ENCODE data around the gene CNOT10. TPM values are rescaled to one million over a fixed set of nuclear protein-coding genes. Genes with fewer than 3 reads are reported as not detected.
"Not testable (repeated sequence)": the region's sequence is repeated elsewhere in the genome, so short reads cannot be mapped to it uniquely, and the experiment has no call there.

The CNOT10 gene
- total RNA-seq, 4 donors from 2014 or later, result 15.1 to 50.0 (median 31.8) TPM

DNA sequence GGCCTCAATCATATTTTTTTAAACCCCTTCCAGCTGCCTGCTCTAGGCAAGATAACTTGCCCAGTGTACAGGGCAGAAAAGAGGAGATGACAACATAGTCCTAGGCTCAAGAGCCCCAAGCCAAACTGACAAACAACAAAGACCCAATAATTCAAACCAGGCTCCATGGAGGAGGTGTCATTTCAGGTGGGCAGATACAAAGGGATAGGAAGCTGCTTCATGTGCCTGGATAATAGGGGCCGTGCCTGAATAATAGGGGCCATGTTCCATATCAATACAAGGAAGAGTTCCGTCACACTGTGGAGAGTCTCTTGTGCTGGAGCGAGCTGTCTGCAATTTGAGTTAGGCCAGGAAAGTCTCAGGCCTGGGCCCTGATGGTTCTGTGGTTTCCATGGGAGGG lies 97.4 kb downstream of the CNOT10 start:
- Histone ChIP-seq H3K4me1 (no peaks in the 10 kb centered on the region), H3K27me3 (no peaks in the 10 kb centered on the region), H3K9me3 (no peaks in the 10 kb centered on the region), H3K36me3 (no peaks in the 10 kb centered on the region), H3K27ac (no peak overlapping the region), H3K4me3 (no peak overlapping the region)
- TF ChIP-seq POLR2A (IDR thresholded peaks at IDR 0.05), result no peak
- TF ChIP-seq, protein P1, sequence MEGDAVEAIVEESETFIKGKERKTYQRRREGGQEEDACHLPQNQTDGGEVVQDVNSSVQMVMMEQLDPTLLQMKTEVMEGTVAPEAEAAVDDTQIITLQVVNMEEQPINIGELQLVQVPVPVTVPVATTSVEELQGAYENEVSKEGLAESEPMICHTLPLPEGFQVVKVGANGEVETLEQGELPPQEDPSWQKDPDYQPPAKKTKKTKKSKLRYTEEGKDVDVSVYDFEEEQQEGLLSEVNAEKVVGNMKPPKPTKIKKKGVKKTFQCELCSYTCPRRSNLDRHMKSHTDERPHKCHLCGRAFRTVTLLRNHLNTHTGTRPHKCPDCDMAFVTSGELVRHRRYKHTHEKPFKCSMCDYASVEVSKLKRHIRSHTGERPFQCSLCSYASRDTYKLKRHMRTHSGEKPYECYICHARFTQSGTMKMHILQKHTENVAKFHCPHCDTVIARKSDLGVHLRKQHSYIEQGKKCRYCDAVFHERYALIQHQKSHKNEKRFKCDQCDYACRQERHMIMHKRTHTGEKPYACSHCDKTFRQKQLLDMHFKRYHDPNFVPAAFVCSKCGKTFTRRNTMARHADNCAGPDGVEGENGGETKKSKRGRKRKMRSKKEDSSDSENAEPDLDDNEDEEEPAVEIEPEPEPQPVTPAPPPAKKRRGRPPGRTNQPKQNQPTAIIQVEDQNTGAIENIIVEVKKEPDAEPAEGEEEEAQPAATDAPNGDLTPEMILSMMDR (IDR thresholded peaks at IDR 0.05), result no peak
- no peak for DNase-seq
- intact Hi-C loops (cut with DNase I; ENCODE audit: low total_unique reads), result no loop called here

DNA sequence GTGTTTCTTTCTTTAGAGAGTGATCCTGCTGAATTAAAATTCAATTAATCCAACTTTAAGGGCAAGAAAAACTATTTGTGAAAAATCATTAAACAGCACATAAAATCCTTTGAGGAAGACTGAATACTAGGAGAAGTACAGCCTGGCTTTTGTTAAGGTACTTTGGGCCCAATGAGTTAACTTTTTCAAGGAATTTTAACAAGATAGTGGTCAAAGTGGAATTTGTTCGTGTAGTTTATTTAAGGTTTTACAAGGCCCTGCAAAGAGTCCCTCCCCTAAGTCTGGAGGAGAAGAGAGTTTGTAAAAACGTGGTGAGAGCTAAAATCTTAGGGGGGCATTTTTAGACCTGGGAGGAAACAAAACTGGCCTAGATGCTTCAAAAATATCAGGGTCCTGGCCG lies 106.8 kb downstream of the CNOT10 start:
- H3K36me3 ChIP-seq, result no peaks in the 10 kb centered on the region
- no peak overlapping the region for H3K27ac ChIP-seq
- H3K9me3 ChIP-seq, result no peaks in the 10 kb centered on the region
- no peak for DNase-seq
- H3K4me3 ChIP-seq, result no peak overlapping the region
- no peak for TF ChIP-seq POLR2A (IDR thresholded peaks at IDR 0.05)
- TF ChIP-seq, protein P1 (IDR thresholded peaks at IDR 0.05), result no peak
- no peaks in the 10 kb centered on the region for H3K4me1 ChIP-seq
- intact Hi-C loops (cut with DNase I; ENCODE audit: low total_unique reads), result no loop called here
- no peaks in the 10 kb centered on the region for H3K27me3 ChIP-seq

DNA sequence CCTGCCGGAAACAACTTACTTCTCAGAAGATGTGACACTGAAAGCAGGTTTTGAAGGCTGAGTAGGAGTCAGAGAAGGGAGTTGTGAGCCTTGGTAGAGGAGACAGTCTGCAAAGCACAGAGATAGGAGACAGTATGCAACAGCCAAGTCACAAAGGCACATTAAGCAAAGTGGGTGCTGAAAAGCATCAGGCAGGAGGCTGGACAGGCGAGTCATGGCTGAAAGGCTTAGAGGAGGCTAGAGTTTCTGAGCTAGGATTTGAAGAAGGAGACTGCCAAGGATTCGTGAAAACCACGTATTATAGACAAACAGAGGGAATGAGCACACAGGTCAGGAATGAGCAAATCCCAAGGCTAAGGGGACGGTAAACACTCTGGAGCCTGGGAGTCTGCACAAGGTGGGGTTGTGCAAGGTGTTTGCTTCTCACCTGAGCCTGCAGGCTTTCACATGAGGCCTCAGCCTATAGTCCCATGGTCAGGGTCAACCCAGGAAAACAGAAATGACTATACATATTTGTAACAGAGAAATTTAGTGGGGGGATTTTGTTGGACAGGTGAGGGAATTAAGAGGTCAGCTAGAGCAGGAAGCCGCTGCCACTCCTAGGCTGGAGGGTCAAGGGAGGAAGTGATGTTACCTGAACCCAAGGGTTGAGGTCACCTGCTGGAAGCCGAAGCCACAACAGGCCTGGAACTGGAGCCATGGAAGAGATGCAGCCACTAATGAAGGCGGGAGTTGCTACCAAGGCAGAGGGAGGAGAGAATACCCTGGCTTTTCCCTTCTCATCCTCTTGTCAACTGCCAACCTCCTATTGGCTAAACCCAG lies 109.7 kb downstream of the CNOT10 start:
- H3K27me3 ChIP-seq, result no peaks in the 10 kb centered on the region

DNA sequence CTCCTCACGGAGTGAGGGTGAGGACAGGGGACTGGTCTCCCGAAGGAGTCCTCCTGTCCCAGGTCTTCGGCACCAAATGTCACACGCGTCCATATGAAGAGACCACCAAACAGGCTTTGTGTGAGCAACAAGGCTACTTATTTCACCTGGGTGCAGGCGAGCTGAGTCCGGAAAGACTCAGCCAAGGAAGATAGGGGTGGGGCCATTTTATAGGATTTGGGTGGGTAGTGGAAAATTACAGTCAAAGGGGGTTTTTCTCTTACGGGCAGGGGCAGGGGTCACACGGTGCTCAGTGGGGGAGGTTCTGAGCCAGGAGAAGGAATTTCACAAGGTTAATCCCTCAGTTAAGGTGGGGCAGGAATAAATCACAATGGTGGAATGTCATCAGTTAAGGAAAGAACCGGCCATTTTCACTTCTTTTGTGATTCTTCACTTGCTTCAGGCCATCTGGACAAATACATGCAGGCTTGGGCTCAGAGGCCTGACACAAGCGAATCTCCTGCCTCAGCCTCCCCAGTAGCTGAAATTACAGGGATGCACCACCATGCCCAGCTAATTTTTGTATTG lies 111.5 kb downstream of the CNOT10 start:
- H3K4me3 ChIP-seq; intact Hi-C loops (cut with DNase I; ENCODE audit: low total_unique reads); H3K4me1 ChIP-seq; H3K36me3 ChIP-seq; DNase-seq; H3K27me3 ChIP-seq; H3K27ac ChIP-seq; H3K9me3 ChIP-seq: not testable (repeated sequence)

More for the DNA sequence above, 109.7 kb downstream of the CNOT10 start:
- TF ChIP-seq, protein P1 (IDR thresholded peaks at IDR 0.05), result no peak
- no peak for TF ChIP-seq POLR2A (IDR thresholded peaks at IDR 0.05)
- Histone ChIP-seq H3K4me3 (no peak overlapping the region), H3K27ac (no peak overlapping the region), H3K36me3 (no peaks in the 10 kb centered on the region), H3K4me1 (no peaks in the 10 kb centered on the region), H3K9me3 (no peaks in the 10 kb centered on the region)
- intact Hi-C loops (cut with DNase I; ENCODE audit: low total_unique reads), result no loop called here
- DNase-seq, result no peak

DNA sequence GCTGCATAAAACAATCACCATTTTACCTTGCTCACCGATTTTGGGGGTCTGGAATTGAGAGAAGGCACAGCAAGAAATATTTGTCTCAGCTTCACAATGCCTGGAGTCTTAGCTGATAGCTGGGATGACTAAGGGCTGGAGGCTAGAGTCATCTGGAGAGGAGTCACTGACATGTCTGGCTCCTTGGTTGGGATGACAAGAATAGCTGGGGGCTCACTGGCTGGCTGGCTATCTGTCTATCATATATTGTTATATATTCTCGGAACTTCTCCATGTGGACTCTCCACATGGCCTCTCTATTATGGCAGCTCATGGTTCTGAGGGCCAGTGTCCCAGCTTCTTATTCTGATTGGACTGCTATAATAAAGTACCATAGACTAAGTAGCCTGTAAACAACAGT lies 112.8 kb downstream of the CNOT10 start:
- Histone ChIP-seq H3K27ac (no peak overlapping the region), H3K4me1 (no peaks in the 10 kb centered on the region), H3K4me3 (no peak overlapping the region), H3K9me3 (no peaks in the 10 kb centered on the region), H3K36me3 (no peaks in the 10 kb centered on the region), H3K27me3 (no peaks in the 10 kb centered on the region)
- no peak for DNase-seq
- intact Hi-C loops (cut with DNase I; ENCODE audit: low total_unique reads), result no loop called here
- TF ChIP-seq POLR2A (IDR thresholded peaks at IDR 0.05), result no peak
- TF ChIP-seq, protein P1 (IDR thresholded peaks at IDR 0.05), result no peak

DNA sequence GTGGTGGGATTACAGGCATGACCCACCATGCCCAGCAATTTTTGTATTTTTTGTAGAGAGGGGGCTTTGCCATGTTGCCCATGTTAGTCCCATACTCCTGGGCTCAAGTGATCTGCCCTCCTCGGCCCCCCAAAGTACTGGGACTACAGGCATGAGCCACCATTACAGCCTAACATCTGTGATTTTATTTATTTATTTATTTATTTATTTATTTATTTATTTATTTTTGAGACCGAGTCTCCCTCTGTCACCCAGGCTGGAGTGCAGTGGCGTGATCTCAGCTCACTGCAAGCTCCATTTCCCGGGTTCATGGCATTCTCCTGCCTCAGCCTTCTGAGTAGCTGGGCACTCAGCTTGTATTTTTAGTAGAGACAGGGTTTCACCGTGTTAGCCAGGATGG lies 116.5 kb downstream of the CNOT10 start:
- H3K4me1 ChIP-seq; H3K9me3 ChIP-seq; intact Hi-C loops (cut with DNase I; ENCODE audit: low total_unique reads); H3K27me3 ChIP-seq; H3K36me3 ChIP-seq; H3K4me3 ChIP-seq; DNase-seq; H3K27ac ChIP-seq: not testable (repeated sequence)
